Omental fat pad (tissue), 4 donors: ENCODE data around the gene CHST5. TPM values are rescaled to one million over a fixed set of nuclear protein-coding genes. Genes with fewer than 3 reads are reported as not detected.

ENCODE experiments used
- ATAC-seq: fragments of 150-250 bp; one replicate; pipeline ENCODE4 v1.9.1; 2016; ENCODE audit warnings: mild to moderate bottlenecking, moderate library complexity; ENCODE audit not compliant: low FRiP score
- DNase-seq: peaks from one replicate; pipeline ENCODE4 v3.0.0-alpha.2; 2019; ENCODE audit warnings: low spot score
- CTCF ChIP-seq, 3 donors: fragments of 450-650 bp; IDR thresholded peaks; one replicate each; pipeline ENCODE4 v1.5.1; 2016 to 2017; ENCODE audit warnings: antibody characterized with exemption in 3 of 3, mild to moderate bottlenecking in 3 of 3, moderate library complexity in 2 of 3
- total RNA-seq, 4 donors: library from RNA; depleted of rRNA; stranded (reverse); fragments of >200 nt; gene quantifications; one replicate each; pipeline ENCODE4 v1.1.0, GENCODE V29; 2016

The CHST5 gene
- total RNA-seq, 4 donors from 2014 or later, result 0.09 TPM; not detected in 3

- DNase-seq, result no peak
- no peak for TF ChIP-seq CTCF (IDR thresholded peaks at IDR 0.05)
- ATAC-seq, result no peak
Measured at GRCh38 chr16:75535211-75535843, 581 bp downstream of the CHST5 start.

GRCh38 chr16:75534560-75535205, 1.2 kb downstream of the CHST5 start:
- ATAC-seq, result no peak
- DNase-seq, result no peak
- no peak for TF ChIP-seq CTCF (IDR thresholded peaks at IDR 0.05)

GRCh38 chr16:75532791-75533190, 3.1 kb downstream of the CHST5 start:
- ATAC-seq (no peak), DNase-seq (no peak)
- no peak for TF ChIP-seq CTCF (IDR thresholded peaks at IDR 0.05)

- TF ChIP-seq CTCF (IDR thresholded peaks at IDR 0.05), result no peak
- ATAC-seq (no peak), DNase-seq (no peak)
Measured at GRCh38 chr16:75532142-75532765, 3.7 kb downstream of the CHST5 start.

GRCh38 chr16:75529959-75530358, 5.9 kb downstream of the CHST5 start:
- no peak for TF ChIP-seq CTCF (IDR thresholded peaks at IDR 0.05)
- DNase-seq, result no peak
- ATAC-seq, result no peak

- TF ChIP-seq CTCF (IDR thresholded peaks at IDR 0.05), result no peak
- ATAC-seq (no peak), DNase-seq (no peak)
Measured at GRCh38 chr16:75529056-75529905, 6.6 kb downstream of the CHST5 start.
